Stimulated activated CD8-positive, alpha-beta memory T cell treated with anti-CD3 and anti-CD28 coated beads, Interleukin-7, amount 100 ng/mL, for 1 hour (primary cell): Measurements from ENCODE around the gene ADCK1.
"Not testable (repeated sequence)": the region's sequence is repeated elsewhere in the genome, so short reads cannot be mapped to it uniquely, and the experiment has no call there.

Experiments used
- DNase-seq, 2 donors: peaks; one replicate each; pipeline ENCODE4 v3.0.0-alpha.2; 2020; ENCODE audit warnings: low read depth in 2 of 2

ADCK1 gene

GRCh38 chr14:77865455-77865854, 65.5 kb downstream of the ADCK1 start:
- DNase-seq, result no peak

DNA sequence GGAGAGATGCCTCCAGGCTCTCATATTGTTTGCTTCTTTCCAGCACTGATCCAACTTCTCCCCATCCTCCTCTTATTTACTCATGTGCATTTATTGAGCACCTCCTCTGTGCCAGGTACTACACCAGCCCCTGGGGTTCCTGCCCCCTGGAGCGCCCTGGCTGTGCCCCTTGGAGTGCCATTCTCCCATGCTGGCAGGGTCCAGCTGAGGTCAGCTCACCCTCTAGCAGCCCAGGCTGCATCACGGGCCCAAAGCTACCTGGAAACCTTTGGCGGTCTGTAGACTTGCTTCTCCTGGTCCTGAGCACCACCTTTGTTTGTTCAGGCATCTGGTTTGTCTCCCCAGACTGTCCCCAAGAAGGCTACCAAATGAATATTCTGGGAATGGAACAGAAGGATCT, 67.0 kb downstream of the ADCK1 start:
- DNase-seq, result no peak

GRCh38 chr14:77867476-77867875, 67.6 kb downstream of the ADCK1 start:
- DNase-seq, result no peak

DNA sequence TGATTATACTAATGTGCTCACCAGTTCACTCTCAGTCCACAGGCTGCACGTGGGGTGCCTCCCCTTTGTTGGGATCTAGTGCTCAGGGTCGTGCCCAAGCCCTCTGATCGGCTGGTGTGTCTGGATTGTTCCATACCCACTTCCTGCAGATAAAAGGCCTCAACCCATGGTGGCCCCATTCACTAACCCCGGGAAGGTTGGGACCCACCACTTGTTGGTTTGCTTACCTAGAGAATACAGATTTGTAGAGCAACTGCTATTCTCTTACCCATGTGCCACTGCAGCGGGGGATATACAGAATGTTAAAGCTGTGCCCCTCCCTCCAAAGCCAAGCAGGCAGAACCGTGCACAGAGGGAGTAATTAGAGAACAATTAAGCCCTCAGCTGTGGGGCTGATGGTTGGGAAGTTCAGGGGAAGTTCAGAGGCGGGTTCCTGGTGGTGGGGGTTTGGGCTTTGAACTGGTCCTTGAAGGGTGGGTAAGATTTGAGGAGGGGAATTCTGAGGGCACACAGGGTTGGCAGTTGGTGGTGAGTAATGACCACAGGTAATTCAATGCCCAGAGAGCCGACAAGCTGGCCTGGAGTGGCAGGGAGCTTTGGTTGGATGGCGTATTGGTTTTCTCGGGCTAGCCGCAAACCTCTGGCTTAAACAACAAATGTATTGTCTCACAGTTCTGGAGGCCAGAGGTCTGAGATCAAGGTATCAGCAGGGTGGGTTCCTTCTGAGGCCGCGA, 68.8 kb downstream of the ADCK1 start:
- DNase-seq, result no peak

DNA sequence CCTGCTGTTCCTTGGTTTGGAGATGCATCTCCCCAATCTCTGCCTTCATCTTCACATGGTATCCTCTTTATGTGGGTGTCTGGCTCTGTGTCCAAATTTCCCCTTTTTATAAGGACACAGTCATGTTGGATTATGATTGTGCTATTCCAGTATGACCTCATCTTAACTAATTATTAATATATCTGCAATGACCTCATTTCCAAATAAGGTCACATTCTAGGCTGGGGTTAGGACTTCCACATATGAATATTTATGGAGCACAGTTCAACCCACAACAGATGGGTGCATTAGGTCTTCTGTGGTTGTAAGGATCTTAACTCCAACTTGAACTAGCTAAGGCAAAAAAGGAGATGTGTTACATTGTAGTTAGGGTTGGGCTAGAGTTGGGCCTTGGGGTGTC, 69.4 kb downstream of the ADCK1 start:
- DNase-seq, result no peak

- DNase-seq, result no peak
These were observed 70.7 kb downstream of the ADCK1 start for GRCh38 chr14:77870646-77871045.

GRCh38 chr14:77872152-77872551, 72.2 kb downstream of the ADCK1 start:
- DNase-seq, result no peak

DNA sequence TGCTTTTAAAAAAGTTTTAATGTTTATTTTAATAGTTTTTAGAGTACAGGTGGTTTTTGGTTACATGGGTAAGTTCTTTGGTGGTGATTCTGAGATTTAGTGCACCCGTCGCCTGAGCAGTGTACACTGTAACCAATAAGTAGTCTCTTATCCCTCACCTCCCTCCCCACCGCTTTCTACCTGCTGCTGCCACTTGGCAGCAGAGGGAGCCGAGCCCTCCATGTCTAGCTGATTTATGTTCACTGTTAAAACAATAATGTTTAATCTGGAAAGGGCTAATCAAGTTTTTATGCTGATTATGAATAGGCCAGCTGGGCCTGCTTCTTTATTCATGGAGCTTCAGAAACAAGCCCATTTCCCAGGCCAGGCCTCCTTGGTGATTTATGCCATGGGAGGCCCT, 73.1 kb downstream of the ADCK1 start:
- DNase-seq, result no peak

- no peak for DNase-seq
These were observed 78.9 kb downstream of the ADCK1 start for GRCh38 chr14:77878783-77879182.

GRCh38 chr14:77880056-77880455, 80.1 kb downstream of the ADCK1 start:
- no peak for DNase-seq

DNA sequence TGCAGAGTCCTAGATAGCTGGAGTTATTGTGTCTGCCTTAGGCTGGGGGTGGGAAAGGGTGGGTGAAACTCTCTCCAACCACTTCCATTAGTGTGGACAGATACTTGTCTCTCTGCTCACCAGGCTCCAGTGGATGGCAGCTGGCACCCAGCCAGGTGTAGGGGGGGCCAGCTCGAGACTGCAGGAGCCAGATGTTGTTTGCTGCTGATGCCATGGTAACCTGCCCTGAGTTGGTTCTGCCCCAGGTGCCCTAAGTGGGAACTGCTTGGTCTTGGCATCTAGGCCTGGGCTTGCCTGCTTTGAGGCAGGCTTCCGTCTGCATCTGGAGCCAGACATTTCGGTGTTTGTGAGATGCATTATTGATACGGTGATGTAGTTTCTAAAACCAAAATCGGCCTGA, 82.2 kb downstream of the ADCK1 start:
- DNase-seq, result no peak

DNA sequence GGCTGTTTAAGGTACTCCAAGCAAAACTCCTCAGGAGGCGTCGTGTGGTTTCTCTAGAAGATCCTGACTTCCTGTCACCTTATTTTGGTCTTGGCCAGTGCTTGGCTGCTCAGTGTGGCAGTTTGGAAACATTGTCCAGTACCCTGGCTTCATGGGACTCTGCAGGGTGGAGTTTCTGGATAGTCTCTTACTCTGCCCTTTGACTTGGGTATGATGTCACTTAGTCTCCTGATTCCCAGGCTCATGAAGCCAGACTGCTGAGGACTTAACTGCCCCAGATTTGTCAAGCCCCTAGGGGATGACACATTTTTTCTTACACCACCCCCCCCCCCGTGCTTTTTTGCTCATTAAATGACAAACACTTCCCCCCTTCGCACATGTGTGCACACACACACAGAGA, 82.7 kb downstream of the ADCK1 start:
- no peak for DNase-seq

DNA sequence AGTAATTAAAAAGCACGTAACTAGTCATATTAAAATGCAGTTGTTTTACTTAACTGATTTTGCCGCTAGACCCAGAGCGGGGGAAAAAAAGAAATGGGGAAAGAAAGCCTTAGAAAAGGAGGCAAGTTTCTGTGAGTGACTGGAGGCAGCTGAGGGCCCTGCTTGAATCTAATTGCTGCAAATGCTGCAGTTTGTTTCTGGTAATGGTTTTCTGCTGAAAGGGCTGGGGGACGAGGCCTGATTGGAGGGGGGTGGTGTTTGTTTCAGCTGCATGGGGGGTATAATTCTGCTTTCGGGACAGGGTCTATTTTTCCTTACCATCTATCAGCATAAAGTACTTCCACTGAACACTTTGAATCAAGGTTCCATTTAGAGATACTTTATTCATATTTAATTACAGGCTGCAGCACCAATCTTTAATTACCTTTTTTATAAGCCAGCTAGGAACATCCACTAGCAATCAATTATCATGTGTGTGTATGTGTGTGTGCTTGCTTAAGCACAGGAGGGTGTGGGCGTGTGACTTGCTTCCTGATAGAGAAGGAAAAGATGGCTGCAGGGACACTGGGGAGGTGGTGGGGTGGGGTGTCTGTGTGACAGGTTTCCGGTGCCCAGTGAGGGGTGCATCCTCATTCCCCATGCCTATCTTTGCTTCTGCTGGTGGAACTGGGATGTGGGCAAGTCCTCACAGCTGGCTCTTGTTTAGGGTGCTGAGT, 83.4 kb downstream of the ADCK1 start:
- DNase-seq, result no peak

DNA sequence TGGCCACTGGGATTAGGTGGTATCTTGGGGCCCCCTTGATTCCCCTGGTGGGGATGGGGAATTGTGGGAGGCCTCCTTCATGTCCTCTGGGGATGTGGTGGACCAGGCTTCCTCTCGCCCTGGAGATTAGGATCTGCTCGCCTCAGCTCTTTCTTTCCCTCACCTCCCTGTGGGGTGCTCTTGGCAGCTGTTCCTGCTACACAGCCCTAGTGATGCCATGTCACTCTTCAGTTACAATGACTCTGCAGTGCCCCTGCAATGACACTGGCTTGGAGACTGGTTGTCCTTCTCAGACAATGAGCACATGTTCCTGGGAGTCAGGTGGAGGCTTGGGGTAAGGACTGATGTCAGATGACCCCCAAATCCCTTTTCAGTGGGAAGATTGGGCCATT, 83.9 kb downstream of the ADCK1 start:
- DNase-seq, result no peak

GRCh38 chr14:77885367-77885766, 85.5 kb downstream of the ADCK1 start:
- DNase-seq, result no peak

DNA sequence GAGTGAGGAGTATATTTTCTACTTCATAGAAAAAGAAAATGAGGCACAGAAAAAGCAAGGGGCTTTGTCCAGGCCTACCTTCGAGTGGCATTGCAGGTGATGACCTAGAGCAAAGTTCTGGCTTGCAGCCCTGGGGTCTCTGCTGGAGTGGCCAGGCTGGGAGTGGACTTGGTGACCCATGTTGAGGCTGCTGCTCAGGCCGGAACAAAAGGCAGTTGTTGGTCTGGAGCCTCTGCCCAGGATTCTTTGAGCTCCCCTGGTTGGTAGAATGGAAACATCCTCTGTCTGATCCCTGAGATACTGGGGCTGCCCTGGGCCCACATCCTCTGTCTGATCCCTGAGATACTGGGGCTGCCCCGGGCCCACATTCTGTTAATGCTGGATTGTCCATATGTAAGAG, 86.1 kb downstream of the ADCK1 start:
- DNase-seq, result no peak

DNA sequence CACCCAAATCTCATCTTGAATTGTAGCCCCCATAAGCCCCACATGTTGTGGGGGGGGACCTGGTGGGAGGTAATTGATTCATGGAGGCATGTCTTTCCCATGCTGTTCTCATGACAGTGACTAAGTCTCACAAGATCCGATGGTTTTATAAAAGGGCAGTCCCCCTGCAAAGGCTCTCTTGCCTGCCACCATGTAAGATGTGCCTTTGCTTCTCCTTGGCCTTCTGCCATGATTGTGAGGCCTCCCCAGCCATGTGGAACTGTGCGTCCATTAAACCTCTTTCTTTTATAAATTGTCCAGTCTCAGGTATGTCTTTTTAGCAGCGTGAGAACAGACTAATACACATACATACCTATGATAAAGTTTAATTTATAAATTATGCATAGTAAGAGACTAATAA, 89.0 kb downstream of the ADCK1 start:
- not testable (repeated sequence) for DNase-seq

DNA sequence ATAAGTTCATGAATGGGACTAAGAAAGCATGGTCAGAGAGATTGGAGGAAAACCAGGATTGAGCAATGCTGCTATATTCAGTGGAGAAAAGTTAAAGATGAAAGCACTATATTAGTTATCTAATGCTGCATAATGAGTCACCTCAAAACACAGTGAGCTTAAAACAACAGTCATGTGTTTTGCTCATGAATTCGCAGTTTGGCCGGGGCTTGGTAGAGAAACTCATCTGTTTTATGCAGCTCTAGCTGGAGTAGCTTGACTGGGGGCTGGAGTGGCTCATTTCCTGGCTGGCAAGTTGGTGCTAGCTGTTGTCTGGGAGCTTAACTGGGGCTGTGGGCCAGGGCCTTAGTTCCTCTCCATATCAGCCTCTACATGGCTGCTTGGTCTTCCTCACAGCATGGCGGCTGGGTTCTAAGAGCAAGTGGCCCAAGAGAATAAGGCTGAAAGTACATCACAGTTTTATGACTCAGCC, 90.1 kb downstream of the ADCK1 start:
- DNase-seq, result no peak

DNA sequence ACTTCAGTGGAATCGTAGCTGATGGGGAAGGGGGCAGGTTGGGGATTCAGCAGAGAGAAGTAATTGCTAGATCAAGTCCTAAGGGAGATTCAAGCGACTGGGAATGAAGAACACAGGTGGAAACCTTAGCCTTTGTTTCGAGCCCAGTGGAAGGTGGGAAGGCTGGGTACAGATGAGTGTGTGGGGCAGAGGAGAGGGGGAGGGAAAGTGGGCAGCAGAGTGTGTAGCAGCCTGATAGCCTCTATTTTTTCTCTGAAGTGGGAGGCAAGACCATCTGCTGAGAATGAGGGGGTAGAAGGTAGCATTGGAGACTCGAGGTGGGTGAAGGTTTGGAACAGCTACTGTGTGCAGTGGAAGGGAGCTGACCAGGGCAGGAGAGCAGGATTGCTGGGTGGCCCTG, 91.0 kb downstream of the ADCK1 start:
- no peak for DNase-seq

- no peak for DNase-seq
These were observed 92.5 kb downstream of the ADCK1 start for GRCh38 chr14:77892381-77892871.

- DNase-seq, result no peak
These were observed 93.1 kb downstream of the ADCK1 start for GRCh38 chr14:77892890-77893484.

- no peak for DNase-seq
These were observed 97.5 kb downstream of the ADCK1 start for GRCh38 chr14:77897374-77897773.

DNA sequence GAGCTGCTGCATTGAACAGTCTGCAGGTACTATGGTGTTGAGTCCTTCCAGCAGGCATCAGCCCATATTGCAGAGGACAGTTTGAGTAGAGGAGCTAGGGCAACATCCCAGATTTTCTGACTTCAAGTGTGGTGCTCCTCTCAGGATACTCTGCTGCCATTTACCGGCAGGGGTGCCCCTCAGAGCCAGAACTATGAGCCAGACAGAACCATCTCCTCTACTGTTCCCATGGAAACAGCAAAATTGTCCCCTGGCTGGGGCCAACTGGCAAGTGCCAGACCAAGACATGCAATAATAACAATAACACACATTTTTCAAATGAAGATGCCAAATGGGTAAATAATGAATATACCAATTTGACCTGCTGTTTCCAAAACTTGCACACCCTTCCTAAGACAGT, 102.9 kb downstream of the ADCK1 start:
- DNase-seq, result no peak
